Measurements from ENCODE around the gene LRRC4C.

GRCh38 chr11:40998920-40999319 lies 460.5 kb downstream of the LRRC4C start:
- TF ChIP-seq CTCF (conservative IDR thresholded peaks at IDR 0.05 in 1 of 2, IDR thresholded peaks at IDR 0.05 in 1 of 2; ENCODE audit: extremely low read depth in 1 of 2, insufficient read depth in 1 of 2, low read depth in 1 of 2, low read length in 2 of 2) (no peak), EZH2 (IDR thresholded peaks at IDR 0.05; ENCODE audit: borderline replicate concordance, low read length) (no peak)
